MM.1S (cell line): ENCODE data around the gene GNPTG.

Source experiments
- EZH2 ChIP-seq: fragments of 300-600 bp; sonication (generic); optimal IDR thresholded peaks from 2 replicates; pipeline ENCODE3; 2017; ENCODE audit warnings: low read depth, mild to moderate bottlenecking, antibody characterized with exemption, low read length, mixed read lengths
- EZH2phosphoT487 ChIP-seq: fragments of 300-600 bp; sonication (generic); IDR thresholded peaks from 2 replicates; pipeline ENCODE4 v1.6.1; 2018; ENCODE audit warnings: antibody characterized with exemption, low read length
- TF ChIP-seq, protein P1 (sequence below): fragments of 300-600 bp; sonication (generic); IDR thresholded peaks from 2 replicates; pipeline ENCODE4 v1.5.1; 2016; ENCODE audit warnings: antibody characterized with exemption, low read length, mixed read lengths

DNA sequence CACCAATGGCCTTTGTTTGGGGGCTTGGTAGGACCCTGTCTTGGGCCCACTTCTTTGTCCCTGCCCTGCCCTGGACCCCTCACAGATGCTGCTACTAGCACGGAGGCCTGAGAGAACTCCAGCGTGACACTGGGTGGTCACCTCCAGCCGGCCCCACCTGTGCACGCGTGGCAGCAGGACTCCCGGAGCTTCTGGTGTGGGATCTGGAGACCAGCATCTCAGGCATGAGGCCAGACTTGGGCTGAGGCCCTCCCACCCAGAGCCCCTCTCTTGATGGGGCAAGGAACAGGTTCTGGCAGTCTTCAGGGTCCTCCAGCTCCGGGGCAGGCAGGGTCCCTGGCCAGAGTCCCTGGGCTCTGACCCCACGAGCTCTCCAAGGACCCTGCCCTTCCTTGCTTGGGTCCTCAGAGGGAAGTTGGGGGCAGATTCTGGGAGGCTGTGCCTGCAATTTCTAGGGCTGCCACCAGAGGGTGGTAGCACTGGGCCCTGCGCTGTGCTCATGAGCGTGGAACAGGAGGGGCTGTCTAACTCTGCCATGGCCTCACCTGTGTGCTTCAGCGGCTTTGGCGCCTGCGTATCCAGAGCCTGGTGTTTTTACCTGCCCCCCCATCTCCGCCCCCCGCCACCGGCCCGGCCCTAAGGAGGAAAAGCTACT lies 21.3 kb upstream of the GNPTG start:
- TF ChIP-seq EZH2, result no peak
- TF ChIP-seq, protein P1, sequence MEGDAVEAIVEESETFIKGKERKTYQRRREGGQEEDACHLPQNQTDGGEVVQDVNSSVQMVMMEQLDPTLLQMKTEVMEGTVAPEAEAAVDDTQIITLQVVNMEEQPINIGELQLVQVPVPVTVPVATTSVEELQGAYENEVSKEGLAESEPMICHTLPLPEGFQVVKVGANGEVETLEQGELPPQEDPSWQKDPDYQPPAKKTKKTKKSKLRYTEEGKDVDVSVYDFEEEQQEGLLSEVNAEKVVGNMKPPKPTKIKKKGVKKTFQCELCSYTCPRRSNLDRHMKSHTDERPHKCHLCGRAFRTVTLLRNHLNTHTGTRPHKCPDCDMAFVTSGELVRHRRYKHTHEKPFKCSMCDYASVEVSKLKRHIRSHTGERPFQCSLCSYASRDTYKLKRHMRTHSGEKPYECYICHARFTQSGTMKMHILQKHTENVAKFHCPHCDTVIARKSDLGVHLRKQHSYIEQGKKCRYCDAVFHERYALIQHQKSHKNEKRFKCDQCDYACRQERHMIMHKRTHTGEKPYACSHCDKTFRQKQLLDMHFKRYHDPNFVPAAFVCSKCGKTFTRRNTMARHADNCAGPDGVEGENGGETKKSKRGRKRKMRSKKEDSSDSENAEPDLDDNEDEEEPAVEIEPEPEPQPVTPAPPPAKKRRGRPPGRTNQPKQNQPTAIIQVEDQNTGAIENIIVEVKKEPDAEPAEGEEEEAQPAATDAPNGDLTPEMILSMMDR, result peak; percentile 73
- no peak for TF ChIP-seq EZH2phosphoT487
